ENCODE results near the gene CGB1. TPM values are rescaled to one million over a fixed set of nuclear protein-coding genes. Genes with fewer than 3 reads are reported as not detected.

CGB1 gene
- total and polyA plus RNA-seq, 10 of the 15 experiments (the other 5 are each of a cell fraction or from before 2014, with no cell fraction given), result not detected

GRCh38 chr19:48987323-48987722 is 49.4 kb downstream of the CGB1 start:
- Histone ChIP-seq H3K9me3 (replicated peaks; ENCODE audit: control insufficient read depth, insufficient read depth, low read length) (no peaks in the 10 kb centered on the region), H2AFZ (ENCODE audit: control insufficient read depth, low read depth, low read length) (no peak overlapping the region), H3K27ac (ENCODE audit: control insufficient read depth, insufficient read depth) (no peak overlapping the region), H3K4me2 (ENCODE audit: control insufficient read depth, insufficient read depth) (no peak overlapping the region), H3K36me3 (ENCODE audit: control insufficient read depth in 2 of 2, insufficient read depth in 2 of 2, low read length in 1 of 2) (peaks cover 4 to 27% of the 10 kb centered on the region in 2 experiments; a peak in 3 of 4 replicates), H4K20me1 (ENCODE audit: control insufficient read depth, insufficient read depth) (no peaks in the 10 kb centered on the region), H3K79me2 (ENCODE audit: control insufficient read depth, insufficient read depth, low read length) (peaks cover 20% of the 10 kb centered on the region), H3K27me3 (replicated peaks in 1 of 2; ENCODE audit: control insufficient read depth in 2 of 2, insufficient read depth in 2 of 2, low read length in 1 of 2) (no peaks in the 10 kb centered on the region), H3K4me3 (no peak overlapping the region), H3K9ac (ENCODE audit: control insufficient read depth, insufficient read depth, low read length) (no peak overlapping the region), H3K4me1 (ENCODE audit: control insufficient read depth, insufficient read depth, low read length) (peaks cover 3% of the 10 kb centered on the region)
- SMC1A ChIA-PET (ENCODE audit: uncharacterized antibody, unreplicated experiment), result interaction anchor here (0.7 kb wide), 1 partner anchor 21 kb away, joined by 3 read pairs; no protein-coding TSS in a partner anchor
- FAIRE-seq (no peak), DNase-seq (ENCODE audit: low read depth, low spot score) (no peak), ATAC-seq (no peak)
- no TSS peak for BruUV-seq (replicated peaks)
- CTCF ChIA-PET, result interaction anchor here (0.6 to 2.5 kb wide), 5 partner anchors 7 to 199 kb away, joined by 3 to 11 read pairs (median 4); no protein-coding TSS in a partner anchor
- RAD21 ChIA-PET (ENCODE audit: unreplicated experiment), result no interaction called here
- in situ Hi-C loops (cut with MboI), result no loop called here
- TF ChIP-seq ZNF274 (IDR thresholded peaks at IDR 0.05; ENCODE audit: insufficient read depth, insufficient read length) (no peak), POU2F2 (IDR thresholded peaks at IDR 0.05; ENCODE audit: borderline replicate concordance, low read depth, low read length) (no peak), PML (IDR thresholded peaks at IDR 0.05; ENCODE audit: low read length) (no peak), NR2F1 (conservative IDR thresholded peaks at IDR 0.05) (no peak), USF1 (IDR thresholded peaks at IDR 0.05; ENCODE audit: borderline replicate concordance, extremely low read length, insufficient read depth, low read depth, low read length) (no peak), CTCF (IDR thresholded peaks at IDR 0.05 in 2 of 3, conservative IDR thresholded peaks at IDR 0.05 in 1 of 3; ENCODE audit: control insufficient read depth in 2 of 3, extremely low read depth in 1 of 3, insufficient read depth in 1 of 3, low read depth in 3 of 3, low read length in 3 of 3) (no peak), PAX5 (IDR thresholded peaks at IDR 0.05; ENCODE audit: borderline replicate concordance, low read depth, low read length) (no peak), CBX3 (IDR thresholded peaks at IDR 0.05; ENCODE audit: borderline replicate concordance, low read depth) (no peak), BACH1 (IDR thresholded peaks at IDR 0.05; ENCODE audit: borderline replicate concordance) (no peak), CUX1 (IDR thresholded peaks at IDR 0.05; ENCODE audit: insufficient replicate concordance, low read depth, low read length) (no peak), ZNF24 (IDR thresholded peaks at IDR 0.05) (no peak), BCL11A (IDR thresholded peaks at IDR 0.05; ENCODE audit: low read depth, low read length) (no peak), SIX5 (IDR thresholded peaks at IDR 0.05; ENCODE audit: low read depth, low read length, severe bottlenecking) (no peak), ETV6 (conservative IDR thresholded peaks at IDR 0.05 in 1 of 2, IDR thresholded peaks at IDR 0.05 in 1 of 2; ENCODE audit: borderline replicate concordance in 1 of 2, low read depth in 1 of 2) (no peak), SRF (IDR thresholded peaks at IDR 0.05; ENCODE audit: low read depth in 2 of 2, low read length in 2 of 2) (no peak), ZZZ3 (IDR thresholded peaks at IDR 0.05; ENCODE audit: control insufficient read depth, insufficient read length, low read depth) (no peak)
- WGBS (ENCODE audit: insufficient coverage, insufficient replicate concordance, low lambda C conversion rate, missing lambda C conversion rate), result 84% methylated on average over 7 of the region's 7 CpGs
- intact Hi-C loops (cut with micrococcal nuclease; ENCODE audit: unreplicated experiment), result no loop called here
- POLR2A ChIA-PET, result no interaction called here
